Activated T-cell treated with anti-CD3 and anti-CD28 coated beads for 1 hour (primary cell): Measurements from ENCODE around the gene KIF4A.

ENCODE experiments used
- DNase-seq: peaks from one replicate; pipeline ENCODE4 v3.0.0-alpha.2; 2020; ENCODE audit warnings: low read depth

The KIF4A gene

DNA sequence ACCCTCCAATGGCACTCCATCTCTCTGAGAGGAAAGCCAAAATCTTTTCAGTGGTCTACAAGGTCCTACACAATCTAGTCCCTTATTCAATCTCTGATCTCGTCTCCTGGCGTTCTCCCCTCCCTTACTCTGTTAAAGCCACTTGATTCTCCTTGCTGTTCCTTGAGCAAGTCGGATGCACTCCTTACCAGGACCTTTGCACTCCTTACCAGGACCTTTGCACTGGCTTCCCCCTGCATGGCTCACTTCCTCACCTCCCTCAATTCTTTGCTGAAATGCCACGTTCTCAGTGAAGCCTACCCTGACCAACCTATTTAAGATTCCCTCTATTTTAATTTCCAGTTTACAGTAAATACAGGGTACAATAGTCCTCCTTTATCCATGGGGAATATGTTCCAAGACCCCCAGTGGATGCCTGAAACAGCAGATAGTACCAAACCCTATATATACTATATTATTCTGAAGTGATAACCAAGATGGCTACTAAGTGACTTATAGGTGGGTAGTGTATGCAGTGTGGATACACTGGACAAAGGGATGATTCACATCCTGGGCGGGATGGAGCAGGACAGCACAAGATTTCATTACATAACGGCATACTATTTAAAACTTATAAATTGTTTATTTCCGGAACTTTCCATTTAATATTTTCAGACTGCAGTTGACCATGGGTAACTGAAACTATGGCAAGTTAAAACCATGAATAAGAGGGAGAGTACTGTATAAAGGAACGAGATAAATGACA is 148.2 kb downstream of the KIF4A start:
- no peak for DNase-seq

DNA sequence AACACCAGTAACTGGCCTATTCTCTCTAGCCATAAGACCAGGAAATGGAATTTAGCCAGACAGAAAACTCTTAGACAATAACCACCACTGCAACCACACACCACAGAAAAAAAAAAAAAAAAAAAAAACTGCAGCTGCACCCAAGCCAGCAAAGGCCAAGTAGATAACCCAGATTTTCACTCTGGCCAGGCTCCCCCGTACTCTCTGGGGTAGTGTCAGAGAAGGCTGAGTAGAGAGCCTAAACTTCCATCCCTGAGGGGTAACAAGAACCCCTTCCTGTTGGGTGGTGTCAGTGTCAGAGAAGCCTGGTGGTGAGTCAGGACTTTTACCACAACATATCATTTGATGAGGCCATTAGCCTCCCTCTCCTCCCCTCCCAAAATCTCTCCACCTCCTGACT is 149.1 kb downstream of the KIF4A start:
- DNase-seq, result no peak

DNA sequence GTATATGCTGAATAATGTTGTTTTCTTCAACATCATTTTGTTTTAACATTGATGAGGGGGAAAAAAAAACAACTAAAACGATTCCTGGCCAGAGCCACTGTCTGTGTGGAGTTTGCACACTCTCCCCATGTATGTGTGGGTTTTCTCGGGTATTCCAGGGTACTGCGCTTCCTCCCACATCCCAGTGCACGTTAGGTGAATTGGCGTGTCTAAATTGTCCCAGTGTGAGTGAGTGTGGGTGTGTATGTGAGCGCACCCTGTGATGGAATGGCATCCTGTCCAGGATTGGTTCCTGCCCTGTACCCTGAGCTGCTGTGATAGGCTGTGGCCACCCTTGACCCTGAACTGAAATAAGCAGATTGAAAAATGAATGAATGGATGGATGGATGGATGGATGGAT is 152.3 kb downstream of the KIF4A start:
- no peak for DNase-seq

DNA sequence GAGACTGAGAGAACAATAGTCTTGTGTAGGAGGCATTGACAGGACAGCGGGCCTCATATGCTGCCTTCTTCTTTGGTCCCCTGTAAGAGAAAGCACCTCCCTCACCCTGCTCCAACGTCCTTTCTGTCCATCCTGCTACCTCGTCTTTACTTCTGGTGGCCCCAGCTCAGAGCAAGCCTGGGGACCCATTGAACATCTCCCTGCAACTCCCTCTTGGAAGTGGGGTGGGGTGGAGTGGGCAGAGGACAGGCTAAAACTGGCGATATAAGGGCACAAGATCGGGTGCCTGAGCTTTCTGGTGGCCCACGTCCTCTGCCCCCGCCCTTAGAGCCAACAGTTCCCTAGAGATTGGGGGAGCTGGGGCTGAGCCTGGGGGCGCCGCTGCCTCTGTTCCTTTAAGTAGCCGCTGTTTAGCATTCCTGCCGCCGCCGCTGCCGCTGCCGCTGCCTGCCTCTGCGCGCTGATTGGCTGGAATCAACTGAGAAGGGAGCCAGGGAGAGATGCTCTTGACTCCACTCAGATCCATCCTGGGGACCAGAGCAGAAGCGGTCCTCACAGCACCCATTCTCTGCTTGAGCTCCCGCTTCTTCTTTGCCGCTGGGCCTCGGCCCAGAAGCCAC is 154.5 kb downstream of the KIF4A start, which contains the start of gene DLG3:
Gene DLG3, plus strand, starts transcription at position 510 of the 620 bp plus-strand sequence. CDS start 367 bp downstream, outside the sequence.
- no peak for DNase-seq

DNA sequence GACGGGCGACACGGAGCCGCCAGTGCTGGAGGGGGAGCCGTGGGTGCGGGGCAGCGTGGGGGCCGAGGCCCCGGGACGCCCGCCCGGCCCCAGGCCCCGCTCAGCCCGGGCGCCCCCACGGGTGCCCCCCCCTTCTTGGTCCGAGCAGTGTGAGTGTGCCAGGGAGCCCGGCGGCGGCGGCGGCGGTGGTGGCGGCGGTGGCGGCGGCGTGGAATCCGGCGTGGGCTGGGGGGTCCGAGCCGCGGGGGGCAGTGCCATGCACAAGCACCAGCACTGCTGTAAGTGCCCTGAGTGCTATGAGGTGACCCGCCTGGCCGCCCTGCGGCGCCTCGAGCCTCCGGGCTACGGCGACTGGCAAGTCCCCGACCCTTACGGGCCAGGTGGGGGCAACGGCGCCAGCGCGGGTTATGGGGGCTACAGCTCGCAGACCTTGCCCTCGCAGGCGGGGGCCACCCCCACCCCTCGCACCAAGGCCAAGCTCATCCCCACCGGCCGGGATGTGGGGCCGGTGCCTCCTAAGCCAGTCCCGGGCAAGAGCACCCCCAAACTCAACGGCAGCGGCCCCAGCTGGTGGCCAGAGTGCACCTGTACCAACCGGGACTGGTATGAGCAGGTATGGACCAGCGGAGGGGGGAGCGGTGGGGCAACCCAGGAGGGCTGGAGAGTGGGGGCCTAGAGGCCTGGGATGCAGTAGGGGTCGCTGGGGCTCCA is 155.2 kb downstream of the KIF4A start:
- DNase-seq, result no peak

DNA sequence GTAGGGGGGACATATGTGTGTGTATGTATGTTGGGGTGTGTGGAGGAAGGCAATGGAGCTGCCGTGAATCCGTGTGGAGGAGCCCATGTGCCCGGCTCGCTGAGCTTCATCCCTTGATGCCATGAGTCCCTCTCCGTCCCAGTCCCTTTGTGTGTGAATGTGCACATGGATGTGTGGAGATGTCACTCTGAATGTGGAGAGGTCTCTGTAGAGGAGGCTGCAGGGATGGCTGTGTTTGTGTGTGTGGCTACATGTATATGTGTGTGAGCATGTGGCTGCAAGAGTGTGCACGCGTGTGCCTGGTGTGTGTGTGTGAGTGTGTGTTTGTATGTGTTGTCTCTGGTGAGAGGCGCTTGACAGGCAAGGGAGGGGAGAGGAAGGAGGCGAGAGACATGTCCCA is 156.0 kb downstream of the KIF4A start:
- no peak for DNase-seq

DNA sequence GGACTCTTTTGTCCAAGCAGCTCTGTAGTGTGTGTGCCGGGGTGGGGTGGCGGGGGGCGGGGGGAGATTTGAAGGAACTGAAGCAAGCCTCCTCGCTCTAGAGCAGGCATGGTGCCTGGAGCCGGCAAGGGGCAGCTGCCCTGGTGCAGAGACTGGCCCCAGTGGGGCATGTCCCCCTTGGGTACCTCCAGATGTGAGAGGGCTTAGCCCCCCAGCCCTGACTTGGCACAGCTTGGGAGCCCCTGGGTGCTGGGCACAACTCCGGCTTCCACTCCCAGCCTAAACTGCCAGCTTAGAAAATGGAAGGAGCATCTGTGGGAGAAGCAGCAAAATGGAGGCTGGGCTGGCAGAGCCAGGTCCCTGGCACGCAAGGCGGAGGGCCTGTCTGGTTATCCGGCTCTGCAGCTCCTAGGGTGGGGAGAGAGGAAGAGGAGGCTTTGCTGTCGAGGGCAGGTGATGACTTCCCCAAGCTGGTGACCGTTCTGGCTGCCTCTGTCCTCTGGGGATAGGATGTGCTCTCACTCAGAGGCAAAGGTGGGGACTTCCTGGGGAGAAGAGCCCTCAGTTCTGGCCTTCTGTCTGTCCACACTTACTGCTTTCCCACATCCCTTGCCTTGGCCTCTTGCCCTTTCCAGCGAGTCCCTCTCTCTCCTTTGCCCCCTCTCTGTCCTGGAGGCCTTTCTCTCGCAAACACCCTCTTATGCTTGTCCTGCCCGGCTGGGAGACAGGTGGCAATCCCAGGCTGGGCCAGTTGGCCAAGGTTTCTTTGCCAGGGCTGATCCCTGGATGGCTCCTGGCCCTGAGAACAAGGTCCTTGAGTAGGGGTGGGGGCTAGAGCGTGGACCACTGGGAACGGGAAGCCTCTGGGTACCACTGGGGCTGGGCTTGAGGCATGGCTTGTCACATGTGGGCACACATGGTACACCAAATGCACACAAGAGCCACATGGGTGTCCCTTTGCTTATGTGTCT is 156.8 kb downstream of the KIF4A start:
- DNase-seq, result no peak

DNA sequence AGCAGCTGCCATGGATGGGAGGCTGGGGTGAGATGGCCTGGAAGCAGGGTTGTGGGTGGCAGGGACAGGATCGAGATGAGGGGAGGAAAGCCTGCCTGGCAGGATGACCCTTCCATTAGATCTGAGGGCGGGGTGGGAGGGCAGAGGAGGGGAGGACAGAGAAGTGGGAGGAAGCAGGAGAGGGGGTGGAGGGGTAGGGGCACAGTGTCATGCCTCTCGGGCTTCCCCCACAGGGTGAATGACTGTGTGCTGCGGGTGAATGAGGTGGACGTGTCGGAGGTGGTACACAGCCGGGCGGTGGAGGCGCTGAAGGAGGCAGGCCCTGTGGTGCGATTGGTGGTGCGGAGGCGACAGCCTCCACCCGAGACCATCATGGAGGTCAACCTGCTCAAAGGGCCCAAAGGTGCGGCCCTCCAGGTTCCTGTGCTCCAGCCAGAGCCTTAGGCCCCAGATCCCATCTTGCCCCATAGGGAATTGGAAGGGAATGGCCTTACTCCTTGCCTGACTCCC is 159.6 kb downstream of the KIF4A start:
- DNase-seq, result no peak

DNA sequence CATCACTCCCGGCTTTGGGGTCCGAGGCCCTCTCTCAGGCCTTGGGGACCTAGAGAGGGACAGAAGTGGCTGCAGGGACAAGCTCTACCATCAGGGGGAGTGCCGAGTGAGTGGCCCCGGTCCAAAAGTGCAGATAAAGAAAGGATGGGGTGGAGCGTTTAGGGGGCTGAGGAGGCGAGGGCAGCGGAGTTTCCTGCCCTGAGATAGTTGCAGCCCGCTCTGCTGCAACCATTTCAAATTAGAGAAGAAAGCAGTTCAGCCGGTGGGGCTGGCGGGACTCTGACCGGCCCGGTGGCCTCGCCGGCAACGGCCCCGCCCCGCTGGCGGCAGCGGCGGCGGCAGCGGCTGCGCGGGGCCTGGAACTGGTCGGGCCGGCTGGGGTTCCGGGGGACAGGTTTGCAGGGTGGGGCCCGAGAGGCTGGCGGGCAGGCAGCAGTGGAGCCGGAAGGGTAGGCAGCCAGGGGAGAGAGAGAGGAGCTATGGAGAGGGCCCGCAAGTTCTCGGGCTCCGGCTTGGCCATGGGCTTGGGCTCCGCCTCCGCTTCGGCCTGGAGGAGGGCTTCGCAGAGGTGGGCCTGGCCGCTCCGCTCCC is 162.3 kb downstream of the KIF4A start:
- peak; percentile 41 for DNase-seq

DNA sequence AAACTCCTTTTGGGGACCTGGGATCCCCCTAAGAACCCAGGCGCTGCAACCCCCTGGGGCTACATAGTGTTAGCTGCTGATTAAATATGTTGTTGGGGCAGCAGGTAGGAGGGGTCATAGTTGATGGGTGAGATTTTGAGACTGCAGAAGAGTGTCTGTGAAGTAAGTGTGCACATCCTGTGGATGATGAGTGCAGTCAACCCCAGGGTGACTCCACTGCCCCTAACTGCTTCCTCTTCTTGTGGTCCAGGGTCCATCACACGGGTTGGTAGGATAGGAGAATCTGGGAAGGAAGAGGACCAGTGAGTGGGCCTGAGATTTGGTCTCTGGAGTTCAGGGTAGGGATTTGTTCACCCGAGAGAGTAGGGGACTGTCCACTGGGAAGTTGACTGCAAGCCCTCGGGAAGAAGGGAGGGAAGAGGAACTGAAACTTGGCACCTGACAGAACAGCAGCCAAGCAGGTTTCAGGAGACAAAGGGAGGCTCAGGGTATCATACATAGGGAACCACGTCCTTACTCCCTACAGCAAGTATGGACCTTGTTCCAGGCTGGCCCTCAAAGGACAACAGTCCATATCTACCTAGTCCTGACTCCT is 163.2 kb downstream of the KIF4A start:
- no peak for DNase-seq

DNA sequence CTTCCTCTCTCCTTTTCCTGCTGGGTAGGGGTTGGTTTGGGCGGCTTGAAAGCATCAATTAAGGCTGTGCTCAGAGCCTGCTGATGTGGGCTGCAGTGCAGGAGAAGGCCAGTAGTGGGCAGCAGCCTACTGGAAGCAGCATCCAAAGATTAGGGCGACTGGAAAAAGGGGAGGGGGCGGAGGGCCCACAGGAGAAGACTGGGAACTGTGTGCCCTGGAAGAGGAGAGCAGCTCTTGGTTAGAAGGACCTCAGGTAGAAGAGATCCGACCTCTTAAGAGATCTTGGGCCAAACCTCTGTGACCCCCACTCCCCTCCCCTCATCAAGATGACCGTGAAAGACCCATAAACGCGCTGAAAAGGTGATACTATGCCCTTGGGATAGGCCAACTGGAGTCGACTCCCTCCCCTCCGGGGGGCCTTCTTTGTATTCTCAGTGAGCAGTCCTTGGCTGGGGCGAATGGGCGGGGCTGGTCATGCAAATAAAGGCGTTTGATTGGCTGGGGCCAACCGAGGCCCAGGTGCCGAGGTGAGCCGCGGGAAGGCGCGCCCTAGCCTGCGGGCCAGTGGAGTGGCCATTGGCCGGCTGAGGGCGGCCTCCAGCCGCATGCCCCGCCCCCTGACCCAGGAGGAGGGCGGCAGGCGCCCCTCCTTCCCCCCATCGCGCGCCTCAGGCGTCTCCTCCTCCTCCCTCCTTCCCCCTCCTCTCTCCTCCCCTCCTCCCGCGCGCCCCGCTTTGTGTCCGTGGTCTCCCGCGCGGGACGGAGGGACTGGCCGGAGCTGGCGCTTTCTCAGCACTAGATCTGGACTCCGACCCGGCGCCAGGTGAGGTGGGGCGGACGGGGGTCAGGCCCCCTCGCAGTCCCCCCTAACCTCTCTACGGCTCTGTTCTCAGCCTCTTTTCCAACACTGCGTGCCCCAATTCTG is 164.8 kb downstream of the KIF4A start:
- DNase-seq, result peak; percentile 40

DNA sequence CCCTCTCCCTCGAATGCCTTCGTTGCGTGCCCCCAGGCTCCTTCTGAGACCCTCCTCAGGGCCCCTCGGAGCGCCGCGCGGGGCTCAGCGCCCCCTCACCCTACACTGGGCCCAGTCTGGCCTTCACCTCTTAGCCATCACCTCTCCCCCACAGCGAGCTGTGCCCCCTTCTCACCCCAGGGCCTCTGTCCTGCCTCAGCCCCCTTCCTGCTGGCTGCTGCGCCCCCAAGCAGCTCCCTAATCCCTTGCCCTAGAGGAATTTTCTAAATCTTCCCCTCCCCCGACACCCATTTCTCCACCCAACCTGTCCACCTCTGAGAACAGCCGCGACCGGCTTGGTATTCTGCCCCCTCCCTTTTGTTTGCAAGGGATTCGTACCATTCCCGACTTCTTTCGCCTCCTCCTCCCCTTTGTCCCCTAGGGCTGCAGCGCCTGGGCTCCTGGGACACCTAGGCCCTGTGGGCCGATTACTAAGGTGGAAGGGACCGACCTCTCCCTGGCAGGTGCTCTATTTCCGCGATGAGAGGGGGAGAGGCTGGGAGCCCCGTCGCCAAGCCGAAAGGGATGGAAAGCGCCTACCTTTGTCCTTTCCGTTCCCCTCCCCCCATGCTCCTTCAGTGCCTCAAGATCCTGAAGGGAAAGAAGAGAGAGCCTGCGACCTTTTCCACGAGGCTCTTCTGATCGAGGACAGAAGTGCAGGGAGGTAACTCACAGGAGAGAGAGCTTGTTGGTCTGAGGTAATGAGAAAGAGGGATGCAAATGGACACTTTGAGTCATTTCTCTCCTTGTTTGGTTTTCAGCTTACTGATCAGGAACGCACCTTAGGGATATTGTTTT is 165.7 kb downstream of the KIF4A start:
- no peak for DNase-seq

DNA sequence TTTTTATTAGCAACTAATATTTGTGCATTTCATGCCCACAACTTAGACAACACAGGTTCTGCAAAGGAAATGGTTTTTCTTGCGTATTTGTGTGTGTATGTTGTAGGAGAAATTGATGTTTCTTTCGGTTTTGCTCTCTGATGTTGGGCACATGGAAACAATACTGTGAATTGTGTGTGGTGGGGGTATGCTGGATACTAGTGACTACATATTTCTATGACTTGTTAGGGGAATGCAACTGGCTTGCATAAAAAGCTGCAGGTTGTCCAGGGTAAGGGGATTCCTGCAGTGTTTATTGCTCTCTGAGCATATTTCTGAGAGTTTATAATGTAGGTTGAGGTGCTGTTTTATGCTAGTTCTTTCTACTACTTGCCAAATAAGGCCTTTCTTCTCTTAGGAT is 166.4 kb downstream of the KIF4A start:
- DNase-seq, result no peak

DNA sequence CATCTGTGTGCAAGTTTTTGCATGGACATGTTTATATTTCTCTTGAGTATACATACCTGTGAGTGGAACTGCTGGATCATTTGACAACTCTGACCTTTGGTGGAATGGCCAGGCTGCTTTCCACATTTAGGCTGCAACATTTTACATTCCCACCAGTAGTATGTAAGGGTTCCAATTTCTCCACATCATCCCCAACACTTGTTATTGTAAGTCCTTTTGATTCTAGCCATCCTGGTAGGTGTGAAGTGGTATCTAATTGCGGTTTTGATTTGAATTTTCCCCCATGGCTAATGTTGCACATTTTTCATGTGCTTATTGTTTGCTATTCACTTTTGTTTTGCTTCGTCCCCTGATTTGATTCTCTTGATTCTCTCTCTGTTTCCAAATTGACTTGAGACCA is 171.1 kb downstream of the KIF4A start:
- DNase-seq, result no peak

DNA sequence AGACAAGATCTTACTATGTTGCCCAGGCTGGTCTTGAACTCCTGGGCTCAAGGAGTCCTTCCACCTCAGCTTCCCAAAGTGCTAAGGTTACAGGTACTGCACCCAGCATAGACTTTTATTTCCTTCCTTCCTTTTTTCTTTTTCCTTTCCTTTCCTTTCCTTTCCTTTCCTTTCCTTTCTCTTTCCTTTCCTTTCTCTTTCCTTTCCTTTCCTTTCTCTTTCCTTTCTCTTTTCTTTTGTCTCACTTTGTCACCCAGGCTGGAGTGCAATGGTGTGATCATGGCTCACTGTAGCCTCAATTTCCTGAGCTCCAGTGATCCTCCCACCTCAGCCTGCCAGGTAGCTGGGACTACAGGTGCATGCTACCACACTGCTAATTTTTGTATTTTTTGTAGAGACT is 174.1 kb downstream of the KIF4A start:
- no peak for DNase-seq

DNA sequence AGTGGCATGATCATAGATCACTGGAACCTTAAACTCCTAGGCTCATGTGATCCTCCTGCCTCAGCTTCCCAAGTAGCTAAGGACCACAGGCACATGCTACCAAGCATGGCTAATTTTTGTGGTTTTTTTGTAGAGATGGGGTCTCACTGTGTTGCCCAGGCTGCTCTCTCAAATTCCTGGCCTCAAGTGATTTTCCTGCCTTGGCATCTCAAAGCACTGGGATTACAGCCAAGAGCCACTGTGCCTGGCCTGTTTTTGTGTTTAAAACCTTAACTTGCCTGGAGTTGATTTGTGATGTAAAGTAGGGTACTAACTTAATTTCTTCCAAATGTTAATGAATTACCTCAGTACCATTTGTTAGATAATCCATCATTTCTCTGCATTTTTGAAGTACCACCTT is 177.1 kb downstream of the KIF4A start:
- no peak for DNase-seq

DNA sequence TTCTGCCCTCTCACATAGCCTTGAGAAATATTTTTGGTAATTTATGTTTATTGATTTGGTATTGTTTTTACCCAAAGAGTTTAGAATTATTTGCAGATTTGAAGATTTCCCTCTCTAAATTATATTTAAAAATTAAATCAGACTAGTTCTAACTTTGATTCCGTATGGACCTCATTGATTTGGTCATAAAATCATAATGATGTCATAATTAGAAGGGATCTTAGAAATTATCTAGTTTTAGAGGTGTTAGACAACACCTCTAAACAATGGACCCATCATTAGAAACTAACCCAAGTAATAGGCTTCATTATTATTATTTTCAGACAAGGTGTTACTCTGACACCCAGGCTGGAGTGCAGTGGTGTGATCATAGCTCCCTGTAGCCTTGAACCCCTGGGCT is 178.8 kb downstream of the KIF4A start:
- no peak for DNase-seq
